Right lung (tissue), 10 donors: Measurements from ENCODE around the gene RIC8A. TPM values are rescaled to one million over a fixed set of nuclear protein-coding genes. Genes with fewer than 3 reads are reported as not detected.
"Not testable (repeated sequence)": the region's sequence is repeated elsewhere in the genome, so short reads cannot be mapped to it uniquely, and the experiment has no call there.

Experiments used
- DNase-seq, 2 donors: peaks; one replicate each; pipeline ENCODE4 v3.0.0-alpha.2; 2013
- long read RNA-seq, 8 donors: transcript quantifications; one replicate each; lab custom pipeline, GENCODE V29; 2026
- polyA plus RNA-seq, 5 donors: library from polyadenylated mRNA; unstranded; fragments of 120-200 nt; gene quantifications; one replicate each; pipeline versions ENCODE4 v1.2.1 to v1.2.3, GENCODE V29; 2013; ENCODE audit warnings: inconsistent platforms in 1 of 5, low replicate concordance in 1 of 5; ENCODE audit not compliant: insufficient read length in 5 of 5, insufficient read depth in 1 of 5

Gene RIC8A
- 10 to 100 TPM; 60.3 to 94.1 (median 71.1) TPM for polyA plus RNA-seq
- long read RNA-seq, donor 1, transcript RIC8A-203 (10 exons, 3,703 nt), result major isoform, 16 of 20 reads
- long read RNA-seq, donor 1, partial matches to known transcripts, result 0 of 20 reads
- long read RNA-seq, donor 1, other reads (novel, unspliced or antisense), result 0 of 20 reads
- long read RNA-seq, donor 2, transcript RIC8A-203 (10 exons, 3,703 nt), result major isoform, 11 of 13 reads
- long read RNA-seq, donor 2, partial matches to known transcripts, result 0 of 13 reads
- long read RNA-seq, donor 2, other reads (novel, unspliced or antisense), result 0 of 13 reads
- long read RNA-seq, donor 3, transcript RIC8A-203 (10 exons, 3,703 nt), result major isoform, 11 of 14 reads
- long read RNA-seq, donor 3, partial matches to known transcripts, result 0 of 14 reads
- long read RNA-seq, donor 3, other reads (novel, unspliced or antisense), result 0 of 14 reads
- long read RNA-seq, donor 4, transcript RIC8A-203 (10 exons, 3,703 nt), result major isoform, 6 of 35 reads
- long read RNA-seq, donor 4, partial matches to known transcripts, result 24 of 35 reads
- long read RNA-seq, donor 4, other reads (novel, unspliced or antisense), result 0 of 35 reads
- long read RNA-seq, donor 5, transcript RIC8A-203 (10 exons, 3,703 nt), result major isoform, 12 of 88 reads
- long read RNA-seq, donor 5, partial matches to known transcripts, result 63 of 88 reads
- long read RNA-seq, donor 5, other reads (novel, unspliced or antisense), result 7 of 88 reads
- long read RNA-seq, donor 6, transcript RIC8A-203 (10 exons, 3,703 nt), result major isoform, 16 of 27 reads
- long read RNA-seq, donor 6, partial matches to known transcripts, result 0 of 27 reads
- long read RNA-seq, donor 6, other reads (novel, unspliced or antisense), result 5 of 27 reads
- long read RNA-seq, donor 7, transcript RIC8A-203 (10 exons, 3,703 nt), result major isoform, 13 of 25 reads
- long read RNA-seq, donor 7, partial matches to known transcripts, result 5 of 25 reads
- long read RNA-seq, donor 7, other reads (novel, unspliced or antisense), result 0 of 25 reads
- long read RNA-seq, donor 8, transcript RIC8A-203 (10 exons, 3,703 nt), result major isoform, 6 of 8 reads
- long read RNA-seq, donor 8, partial matches to known transcripts, result 0 of 8 reads
- long read RNA-seq, donor 8, other reads (novel, unspliced or antisense), result 0 of 8 reads

- peak; percentile 96 to 97 for DNase-seq
Observed at GRCh38 chr11:207208-207862, at the start of gene RIC8A, which contains the start of gene BET1L. TSS of gene RIC8A (plus strand) at chr11:207708. CDS start at chr11:208855, 1,147 bp downstream. TSS of gene BET1L (minus strand) at chr11:207399. CDS start at chr11:207321, 78 bp downstream.

GRCh38 chr11:180242-180641 is 27.3 kb upstream of the RIC8A start:
- DNase-seq, result not testable (repeated sequence)

- DNase-seq, result not testable (repeated sequence)
Observed at GRCh38 chr11:189200-189783, 18.2 kb upstream of the RIC8A start.

GRCh38 chr11:189843-190311 is 17.6 kb upstream of the RIC8A start:
- DNase-seq, result not testable (repeated sequence)

- not testable (repeated sequence) for DNase-seq
Observed at GRCh38 chr11:190546-190945, 17.0 kb upstream of the RIC8A start.

- not testable (repeated sequence) for DNase-seq
Observed at GRCh38 chr11:191490-192478, 15.7 kb upstream of the RIC8A start.

- not testable (repeated sequence) for DNase-seq
Observed at GRCh38 chr11:192674-193128, 14.8 kb upstream of the RIC8A start, which contains the start of gene SCGB1C1. TSS of gene SCGB1C1 (plus strand) at chr11:193078. CDS start at chr11:193100, 22 bp downstream.

GRCh38 chr11:193481-193880 is 14.0 kb upstream of the RIC8A start:
- DNase-seq, result not testable (repeated sequence)

GRCh38 chr11:196786-197731 is 10.4 kb upstream of the RIC8A start:
- DNase-seq, result no peak

GRCh38 chr11:197741-198235 is 9.7 kb upstream of the RIC8A start:
- no peak for DNase-seq

GRCh38 chr11:198236-198806 is 9.2 kb upstream of the RIC8A start:
- no peak for DNase-seq

- DNase-seq, result no peak
Observed at GRCh38 chr11:199004-199581, 8.4 kb upstream of the RIC8A start.

- DNase-seq, result no peak
Observed at GRCh38 chr11:199782-200181, 7.7 kb upstream of the RIC8A start.

GRCh38 chr11:200224-201003 is 7.1 kb upstream of the RIC8A start:
- DNase-seq, result no peak

GRCh38 chr11:201966-202365 is 5.5 kb upstream of the RIC8A start:
- no peak for DNase-seq

GRCh38 chr11:202490-202889 is 5.0 kb upstream of the RIC8A start:
- no peak for DNase-seq
